WTC11 (cell line): ENCODE results near the gene RHBG. TPM values are rescaled to one million over a fixed set of nuclear protein-coding genes. Genes with fewer than 3 reads are reported as not detected.

ENCODE experiments used
- ATAC-seq: fragments of 200-7000 bp; cut with Tn5 transposase; 2 replicates; pipeline ENCODE4 v1.10.0; 2021; ENCODE audit warnings: mild to moderate bottlenecking, moderate library complexity
- CTCF ChIA-PET: fragments of 300-600 bp; sonication (Branson Sonifier 250); formaldehyde crosslinking; loops from one replicate; lab custom pipeline; 2021; ENCODE audit warnings: antibody characterized with exemption; lab: Charles Lee
- POLR2A ChIA-PET: fragments of 350-600 bp; sonication (Branson Sonifier 250); formaldehyde crosslinking; loops from one replicate; lab custom pipeline; 2021; ENCODE audit warnings: antibody characterized with exemption; lab: Charles Lee
- DNase-seq: peaks from one replicate; pipeline ENCODE4 v3.0.0; 2021; ENCODE audit warnings: low spot score
- H3K27ac Mint-ChIP-seq: 2 replicates; pipeline ENCODE4 v1.8.0; 2021; ENCODE audit warnings: mixed read lengths
- H3K27me3 Mint-ChIP-seq: 2 replicates; pipeline ENCODE4 v1.8.0; 2021; ENCODE audit warnings: low read depth, mild to moderate bottlenecking, moderate library complexity, mixed read lengths
- H3K36me3 Mint-ChIP-seq: 2 replicates; pipeline ENCODE4 v1.8.0; 2021; ENCODE audit warnings: mixed read lengths
- H3K4me1 Mint-ChIP-seq: 2 replicates; pipeline ENCODE4 v1.8.0; 2022; ENCODE audit warnings: mixed read lengths
- H3K4me3 Mint-ChIP-seq: 2 replicates; pipeline ENCODE4 v1.8.0; 2021; ENCODE audit warnings: mild to moderate bottlenecking, moderate library complexity, mixed read lengths
- H3K9me3 Mint-ChIP-seq: 2 replicates; pipeline ENCODE4 v1.8.0; 2021; ENCODE audit warnings: mixed read lengths
- ATF1 ChIP-seq: sonication (generic); formaldehyde crosslinking; IDR thresholded peaks from 2 replicates; pipeline ENCODE4 v1.8.1; 2023; ENCODE audit warnings: mild to moderate bottlenecking, moderate library complexity, missing genetic modification reagents
- ESRRA ChIP-seq: sonication (generic); formaldehyde crosslinking; IDR thresholded peaks from 2 replicates; pipeline ENCODE4 v1.8.1; 2022; ENCODE audit warnings: mild to moderate bottlenecking, missing genetic modification reagents, borderline replicate concordance
- FOXJ3 ChIP-seq: sonication (generic); formaldehyde crosslinking; IDR thresholded peaks from 2 replicates; pipeline ENCODE4 v1.9.0; 2021; ENCODE audit warnings: missing genetic modification reagents, mild to moderate bottlenecking, borderline replicate concordance
- FOXP4 ChIP-seq: sonication (generic); formaldehyde crosslinking; IDR thresholded peaks from 2 replicates; pipeline ENCODE4 v1.8.0; 2022; ENCODE audit warnings: mild to moderate bottlenecking, missing genetic modification reagents
- GRHL2 ChIP-seq: fragments of 250-450 bp; sonication (Bioruptor Pico); IDR thresholded peaks from 2 replicates; pipeline ENCODE4 v1.8.0; 2022; ENCODE audit warnings: mild to moderate bottlenecking, moderate library complexity; ENCODE audit not compliant: insufficient replicate concordance, severe bottlenecking
- JUN ChIP-seq: sonication (generic); formaldehyde crosslinking; IDR thresholded peaks from 2 replicates; pipeline ENCODE4 v1.8.0; 2023; ENCODE audit warnings: mild to moderate bottlenecking, missing genetic modification reagents
- MYBL2 ChIP-seq: sonication (generic); formaldehyde crosslinking; IDR thresholded peaks from 2 replicates; pipeline ENCODE4 v1.8.1; 2023; ENCODE audit warnings: mild to moderate bottlenecking, moderate library complexity, missing genetic modification reagents
- NR2C2 ChIP-seq: sonication (generic); formaldehyde crosslinking; IDR thresholded peaks from 2 replicates; pipeline ENCODE4 v1.8.0; 2022; ENCODE audit warnings: mild to moderate bottlenecking, missing genetic modification reagents
- PREB ChIP-seq: sonication (generic); formaldehyde crosslinking; IDR thresholded peaks from 2 replicates; pipeline ENCODE4 v1.8.1; 2022; ENCODE audit warnings: mild to moderate bottlenecking, missing genetic modification reagents, moderate library complexity, borderline replicate concordance
- PRRX2 ChIP-seq: fragments of 250-450 bp; sonication (Bioruptor Pico); IDR thresholded peaks from 2 replicates; pipeline ENCODE4 v1.8.0; 2021; ENCODE audit warnings: mild to moderate bottlenecking
- RELA ChIP-seq: sonication (generic); formaldehyde crosslinking; IDR thresholded peaks from 2 replicates; pipeline ENCODE4 v1.8.1; 2022; ENCODE audit warnings: missing genetic modification reagents, mild to moderate bottlenecking, borderline replicate concordance
- SOX15 ChIP-seq: fragments of 250-450 bp; sonication (Bioruptor Pico); IDR thresholded peaks from 2 replicates; pipeline ENCODE4 v1.9.0; 2021; ENCODE audit warnings: mild to moderate bottlenecking
- TCF7 ChIP-seq: sonication (generic); formaldehyde crosslinking; IDR thresholded peaks from 2 replicates; pipeline ENCODE4 v1.8.0; 2022; ENCODE audit warnings: mild to moderate bottlenecking, low read depth, missing genetic modification reagents, moderate library complexity
- TEAD4 ChIP-seq: sonication (generic); formaldehyde crosslinking; IDR thresholded peaks from 2 replicates; pipeline ENCODE4 v1.8.0; 2022; ENCODE audit warnings: mild to moderate bottlenecking, missing genetic modification reagents
- ZNF138 ChIP-seq: sonication (generic); formaldehyde crosslinking; conservative IDR thresholded peaks from 2 replicates; pipeline ENCODE4 v1.8.1; 2022; ENCODE audit warnings: mild to moderate bottlenecking, moderate library complexity, missing genetic modification reagents
- ZNF232 ChIP-seq: sonication (generic); formaldehyde crosslinking; IDR thresholded peaks from 2 replicates; pipeline ENCODE4 v1.8.0; 2022; ENCODE audit warnings: mild to moderate bottlenecking, missing genetic modification reagents
- ZNF263 ChIP-seq: sonication (generic); formaldehyde crosslinking; IDR thresholded peaks from 2 replicates; pipeline ENCODE4 v1.8.1; 2022; ENCODE audit warnings: low read depth, mild to moderate bottlenecking, moderate library complexity, missing genetic modification reagents
- ZNF281 ChIP-seq: sonication (generic); formaldehyde crosslinking; IDR thresholded peaks from 2 replicates; pipeline ENCODE4 v1.8.0; 2023; ENCODE audit warnings: mild to moderate bottlenecking, missing genetic modification reagents
- ZNF317 ChIP-seq: sonication (generic); formaldehyde crosslinking; IDR thresholded peaks from 2 replicates; pipeline ENCODE4 v1.8.1; 2023; ENCODE audit warnings: low read depth, mild to moderate bottlenecking, moderate library complexity, missing genetic modification reagents, borderline replicate concordance
- total RNA-seq: library from RNA; stranded (reverse); gene quantifications from 3 replicates; pipeline ENCODE4 v1.2.3, GENCODE V29; 2021
- TF ChIP-seq, protein P1 (sequence below): sonication (generic); formaldehyde crosslinking; IDR thresholded peaks from 2 replicates; pipeline ENCODE4 v1.8.1; 2022; ENCODE audit warnings: low read depth, missing genetic modification reagents, borderline replicate concordance

RHBG gene
- total RNA-seq, 1 experiment from 2014 or later: 1.9 TPM

DNA sequence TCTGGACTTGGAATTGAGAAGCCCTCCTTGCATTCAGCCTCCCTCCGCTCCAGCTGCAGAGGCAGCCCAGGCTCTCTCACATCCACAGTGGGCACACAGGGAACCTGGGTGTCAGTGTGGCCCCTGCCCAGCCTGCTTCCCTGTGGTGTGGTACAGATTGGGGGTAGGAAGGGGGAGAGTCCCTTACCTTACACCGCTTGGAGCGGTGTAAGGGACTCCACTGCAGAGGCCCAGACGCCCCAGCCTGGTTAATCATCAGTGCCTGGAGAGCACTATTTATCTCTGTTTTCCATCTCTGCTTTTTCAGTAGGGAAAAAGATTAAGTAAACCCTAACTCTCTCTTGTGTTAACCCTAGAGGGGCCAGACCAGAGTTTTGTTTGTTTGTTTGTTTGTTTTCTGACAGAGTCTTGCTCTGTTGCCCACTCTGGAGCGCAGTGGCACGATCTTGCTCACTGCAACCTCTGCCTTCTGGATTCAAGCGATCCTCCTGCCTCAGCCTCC lies 803 bp upstream of the RHBG start:
- Mint-ChIP-seq H3K36me3 (no peaks in the 10 kb centered on the region), H3K27ac (no peak overlapping the region)

More for the DNA sequence above, 803 bp upstream of the RHBG start:
- Mint-ChIP-seq H3K4me1 (peaks cover 21% of the 10 kb centered on the region), H3K27me3 (peaks cover 35% of the 10 kb centered on the region), H3K4me3 (no peak overlapping the region), H3K9me3 (no peaks in the 10 kb centered on the region)
- ATAC-seq (no peak), DNase-seq (no peak)
- TF ChIP-seq JUN (CRISPR knock-in tag) (no peak), TCF7 (CRISPR knock-in tag) (no peak), ZNF232 (CRISPR knock-in tag) (no peak), PRRX2 (CRISPR knock-in tag) (no peak), ESRRA (CRISPR knock-in tag) (no peak), ZNF317 (CRISPR knock-in tag) (no peak), FOXP4 (no peak), GRHL2 (no peak), ZNF263 (CRISPR knock-in tag) (no peak), NR2C2 (CRISPR knock-in tag) (no peak), SOX15 (no peak), ATF1 (CRISPR knock-in tag) (no peak), ZNF138 (CRISPR knock-in tag) (no peak), PREB (CRISPR knock-in tag) (no peak), TEAD4 (CRISPR knock-in tag) (no peak), RELA (CRISPR knock-in tag) (no peak), ZNF281 (CRISPR knock-in tag) (no peak), MYBL2 (CRISPR knock-in tag) (no peak), FOXJ3 (CRISPR knock-in tag) (no peak)
- TF ChIP-seq, protein P1, sequence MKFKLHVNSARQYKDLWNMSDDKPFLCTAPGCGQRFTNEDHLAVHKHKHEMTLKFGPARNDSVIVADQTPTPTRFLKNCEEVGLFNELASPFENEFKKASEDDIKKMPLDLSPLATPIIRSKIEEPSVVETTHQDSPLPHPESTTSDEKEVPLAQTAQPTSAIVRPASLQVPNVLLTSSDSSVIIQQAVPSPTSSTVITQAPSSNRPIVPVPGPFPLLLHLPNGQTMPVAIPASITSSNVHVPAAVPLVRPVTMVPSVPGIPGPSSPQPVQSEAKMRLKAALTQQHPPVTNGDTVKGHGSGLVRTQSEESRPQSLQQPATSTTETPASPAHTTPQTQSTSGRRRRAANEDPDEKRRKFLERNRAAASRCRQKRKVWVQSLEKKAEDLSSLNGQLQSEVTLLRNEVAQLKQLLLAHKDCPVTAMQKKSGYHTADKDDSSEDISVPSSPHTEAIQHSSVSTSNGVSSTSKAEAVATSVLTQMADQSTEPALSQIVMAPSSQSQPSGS (CRISPR knock-in tag): no peak
- ChIA-PET POLR2A (no interaction called here), CTCF (interaction anchor here (0.6 to 9.7 kb wide), 5 partner anchors 9 to 131 kb away, joined by 3 to 79 read pairs (median 7); no protein-coding TSS in a partner anchor)
